OCI-LY3 (cell line): Measurements from ENCODE around the gene PRKAR1B.

ENCODE experiments used
- H2AFZ ChIP-seq: fragments of 200-600, 300-600 bp; shearing (Covaris generic); 2 replicates; pipeline ENCODE4 v1.6.0; 2014; ENCODE audit warnings: antibody characterized with exemption, low read depth, low read length
- H3K27ac ChIP-seq: fragments of 200-600, 300-600 bp; sonication (generic); 2 replicates; pipeline ENCODE4 v1.5.1; 2014; ENCODE audit warnings: mild to moderate bottlenecking, low read length, moderate library complexity, mixed read lengths
- H3K27me3 ChIP-seq: fragments of 200-600, 300-600 bp; sonication (generic); 2 replicates; pipeline ENCODE4 v1.6.1; 2014; ENCODE audit warnings: low read depth, low read length, mixed read lengths
- H3K36me3 ChIP-seq: fragments of 200-600, 300-600 bp; sonication (generic); replicated peaks from 2 replicates; pipeline ENCODE3; 2014; ENCODE audit warnings: low read depth, low read length, mixed read lengths
- H3K4me1 ChIP-seq: fragments of 300-600, 200-600 bp; sonication (generic); 2 replicates; pipeline ENCODE4 v1.6.1; 2014; ENCODE audit warnings: low read length, mixed read lengths
- H3K4me2 ChIP-seq: fragments of 200-600, 300-600 bp; sonication (generic); 2 replicates; pipeline ENCODE4 v1.6.1; 2014; ENCODE audit warnings: low read length, mixed read lengths
- H3K4me3 ChIP-seq: fragments of 300-600, 200-600 bp; sonication (generic); 2 replicates; pipeline ENCODE4 v1.5.1; 2014; ENCODE audit warnings: antibody characterized with exemption, mild to moderate bottlenecking, low read length, moderate library complexity
- H3K79me2 ChIP-seq: fragments of 300-600, 200-600 bp; shearing (Covaris generic); 2 replicates; pipeline ENCODE4 v1.6.1; 2014; ENCODE audit warnings: mild to moderate bottlenecking, low read length, mixed read lengths
- H3K9ac ChIP-seq: fragments of 300-600, 200-600 bp; shearing (Covaris generic); 2 replicates; pipeline ENCODE4 v1.6.0; 2014; ENCODE audit warnings: mild to moderate bottlenecking, low read length, moderate library complexity
- H3K9me3 ChIP-seq: fragments of 200-600, 300-600 bp; shearing (Covaris generic); 2 replicates; pipeline ENCODE4 v1.6.1; 2014; ENCODE audit warnings: low read length, mixed read lengths; ENCODE audit not compliant: insufficient read depth
- H4K20me1 ChIP-seq: fragments of 200-600, 300-600 bp; sonication (generic); 2 replicates; pipeline ENCODE4 v1.6.1; 2016; ENCODE audit warnings: low read length, mixed read lengths; ENCODE audit not compliant: insufficient read depth
- CTCF ChIP-seq: fragments of 200-600, 300-600 bp; sonication (generic); IDR thresholded peaks from 2 replicates; pipeline ENCODE4 v1.5.1; 2014; ENCODE audit warnings: antibody characterized with exemption, low read length, low read depth
- EZH2phosphoT487 ChIP-seq: fragments of 200-600 bp; shearing (Covaris generic); IDR thresholded peaks from 2 replicates; pipeline ENCODE4 v1.6.1; 2018; ENCODE audit warnings: antibody characterized with exemption, mixed run types, low read depth

The PRKAR1B gene

DNA sequence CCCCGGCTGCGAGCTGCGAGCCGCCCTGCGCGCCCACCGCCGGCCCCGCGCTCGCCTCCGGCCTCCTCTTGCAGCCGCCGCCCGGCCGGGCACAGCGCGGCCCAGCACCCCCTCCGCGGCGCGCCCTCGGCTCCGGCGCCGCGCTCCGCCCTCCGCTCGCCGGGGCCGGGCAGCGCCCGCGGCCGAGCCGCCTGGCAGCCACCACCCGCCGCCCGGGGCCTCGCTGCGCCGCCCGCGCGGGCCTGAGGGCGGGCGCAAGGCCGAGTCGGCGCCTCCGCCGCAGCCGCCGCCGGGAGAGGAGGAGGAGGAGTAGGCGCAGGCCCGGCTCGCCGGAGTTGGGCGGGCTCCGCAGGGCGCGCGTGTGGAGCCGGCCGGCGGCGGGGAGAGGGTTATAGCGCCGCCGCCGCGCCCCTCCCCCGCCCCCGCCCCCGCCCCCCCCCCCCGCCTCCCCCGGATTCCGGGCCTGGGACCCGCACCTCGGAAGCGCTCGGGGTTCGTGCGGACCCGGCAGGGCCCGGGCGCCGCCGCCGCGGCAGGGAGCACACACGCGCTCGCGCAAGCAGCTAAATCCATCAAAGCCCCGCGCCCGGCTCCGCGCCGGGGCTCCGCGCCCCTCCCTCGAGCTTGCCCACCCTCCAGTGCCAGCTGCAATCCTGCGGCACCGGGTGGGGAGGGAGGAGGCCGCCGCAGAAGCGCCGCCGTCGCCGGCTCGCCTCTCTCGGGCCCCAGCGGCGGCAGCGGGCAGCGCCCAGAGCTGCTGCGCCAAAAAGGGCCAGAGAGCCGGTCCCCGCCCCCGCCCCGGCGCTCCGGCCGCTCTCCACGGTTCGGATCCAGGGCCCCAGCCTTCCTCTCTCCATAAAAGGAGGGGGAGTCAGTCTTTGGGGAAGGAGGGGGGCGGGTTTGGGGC is 207.3 kb downstream of the PRKAR1B start, which contains the start of gene PDGFA:
Gene PDGFA (minus strand): TSS at position 363 of the 907 bp plus-strand sequence. CDS start 845 bp downstream, outside the sequence.
- Histone ChIP-seq H3K9ac (peak within 1 kb of the TSS; percentile 35; the same call in 1 of the 2 replicates), H3K79me2 (no peaks in the 10 kb centered on the region), H3K9me3 (no peaks in the 10 kb centered on the region), H3K27me3 (no peaks in the 10 kb centered on the region), H3K4me1 (no peaks in the 10 kb centered on the region), H3K36me3 (no peaks in the 10 kb centered on the region), H3K4me3 (peak within 1 kb of the TSS; percentile 80), H4K20me1 (no peaks in the 10 kb centered on the region), H3K4me2 (peak within 1 kb of the TSS; percentile 68), H3K27ac (no peak within 1 kb of the TSS), H2AFZ (no peak within 1 kb of the TSS)
- TF ChIP-seq CTCF (no peak), EZH2phosphoT487 (no peak)

GRCh38 chr7:518630-519483 is 208.2 kb downstream of the PRKAR1B start:
- Histone ChIP-seq H3K27me3 (no peaks in the 10 kb centered on the region), H3K36me3 (no peaks in the 10 kb centered on the region), H2AFZ (no peak overlapping the region), H4K20me1 (no peaks in the 10 kb centered on the region), H3K27ac (no peak overlapping the region), H3K9ac (peak overlapping the region; percentile 35; the same call in 1 of the 2 replicates), H3K9me3 (no peaks in the 10 kb centered on the region), H3K4me1 (no peaks in the 10 kb centered on the region), H3K79me2 (no peaks in the 10 kb centered on the region), H3K4me2 (peak overlapping the region; percentile 68), H3K4me3 (peak overlapping the region; percentile 80)
- no peak for TF ChIP-seq EZH2phosphoT487
- TF ChIP-seq CTCF, result no peak

DNA sequence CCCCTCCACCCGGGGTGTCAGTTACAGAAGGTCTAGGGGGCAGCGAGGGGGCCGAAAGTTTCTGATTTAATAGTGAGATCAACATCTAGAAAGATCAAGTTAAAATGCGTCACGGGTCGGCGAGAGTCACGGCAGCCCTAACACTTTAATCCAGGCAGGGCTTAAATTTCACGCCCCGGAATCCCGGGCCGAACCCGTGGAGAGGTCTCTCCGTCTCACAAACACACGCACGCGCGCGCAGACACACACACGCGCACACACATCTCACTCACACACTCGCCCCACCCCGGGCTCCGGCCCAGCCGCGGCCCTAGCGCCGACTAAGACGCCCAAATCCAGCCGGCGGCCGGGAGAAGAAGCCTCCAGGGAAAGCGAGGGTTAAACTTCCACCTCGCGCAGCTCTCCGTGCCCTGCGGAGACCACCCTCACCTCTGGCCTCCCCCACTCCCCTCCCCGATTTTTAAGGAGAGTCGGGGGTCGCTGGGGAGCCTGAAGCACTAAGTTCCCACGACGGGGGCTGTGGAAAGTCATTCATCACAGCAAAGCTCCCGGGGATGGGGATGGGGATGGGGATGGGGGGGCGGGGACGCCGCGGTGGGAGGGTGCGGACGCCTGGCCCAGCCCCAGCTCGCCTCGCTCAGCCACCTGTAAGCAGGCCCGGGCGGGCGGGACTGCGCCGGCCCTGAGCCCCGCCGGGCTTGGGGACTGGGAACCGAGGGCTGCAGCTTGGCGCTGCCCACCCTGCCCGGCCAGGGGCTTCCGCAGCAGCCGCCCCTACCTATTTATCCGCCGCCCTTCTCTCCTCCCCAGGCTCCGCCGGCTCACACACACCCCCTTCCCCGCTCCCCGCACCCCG is 209.1 kb downstream of the PRKAR1B start:
- H3K79me2 ChIP-seq, result no peaks in the 10 kb centered on the region
- TF ChIP-seq CTCF (no peak), EZH2phosphoT487 (no peak)
- peak overlapping the region; percentile 68 for H3K4me2 ChIP-seq
- H3K27ac ChIP-seq, result no peak overlapping the region
- no peaks in the 10 kb centered on the region for H3K36me3 ChIP-seq
- H3K9ac ChIP-seq, result no peak overlapping the region
- no peaks in the 10 kb centered on the region for H3K9me3 ChIP-seq
- H3K4me1 ChIP-seq, result no peaks in the 10 kb centered on the region
- no peak overlapping the region for H2AFZ ChIP-seq
- peak overlapping the region; percentile 80 for H3K4me3 ChIP-seq
- H3K27me3 ChIP-seq, result no peaks in the 10 kb centered on the region
- no peaks in the 10 kb centered on the region for H4K20me1 ChIP-seq
